HepG2 (cell line): Measurements from ENCODE around the gene DCST2. TPM values are rescaled to one million over a fixed set of nuclear protein-coding genes. Genes with fewer than 3 reads are reported as not detected.

Experiments used
- ERF ChIP-seq: IDR thresholded peaks from 2 replicates; pipeline ENCODE4 v1.6.1; 2018; ENCODE audit warnings: missing biosample characterization, missing genetic modification reagents
- ESRRA ChIP-seq: sonication (generic); formaldehyde crosslinking; IDR thresholded peaks from 2 replicates; pipeline ENCODE4 v1.5.1; 2020; ENCODE audit warnings: mild to moderate bottlenecking, low read depth, missing genetic modification reagents
- KDM5A ChIP-seq: fragments of 200-600 bp; sonication (generic); IDR thresholded peaks from 2 replicates; pipeline ENCODE4 v1.7.0; 2018; ENCODE audit warnings: antibody characterized with exemption, mild to moderate bottlenecking, low read length, borderline replicate concordance
- MEIS1 ChIP-seq: sonication (generic); formaldehyde crosslinking; IDR thresholded peaks from 2 replicates; pipeline ENCODE4 v1.9.0; 2021; ENCODE audit warnings: mild to moderate bottlenecking, missing genetic modification reagents, moderate library complexity, borderline replicate concordance
- NR2F2 ChIP-seq: IDR thresholded peaks from 2 replicates; pipeline ENCODE4 v1.6.1; 2012; ENCODE audit warnings: low read depth, inconsistent platforms, borderline replicate concordance
- RBAK ChIP-seq: sonication (generic); formaldehyde crosslinking; IDR thresholded peaks from 2 replicates; pipeline ENCODE4 v1.5.1; 2020; ENCODE audit warnings: mild to moderate bottlenecking, missing genetic modification reagents
- RNF2 ChIP-seq: fragments of 450-650 bp; conservative IDR thresholded peaks from 2 replicates; pipeline ENCODE4 v1.6.1; 2016; ENCODE audit warnings: low read depth
- SMAD1 ChIP-seq: sonication (generic); formaldehyde crosslinking; IDR thresholded peaks from 2 replicates; pipeline ENCODE4 v1.4.0; 2020; ENCODE audit warnings: missing genetic modification reagents, low read depth, mild to moderate bottlenecking, borderline replicate concordance
- SMYD3 ChIP-seq: sonication (generic); formaldehyde crosslinking; IDR thresholded peaks from 2 replicates; pipeline ENCODE4 v1.8.1; 2023; ENCODE audit warnings: mild to moderate bottlenecking, missing genetic modification reagents
- SNAI1 ChIP-seq: sonication (generic); formaldehyde crosslinking; IDR thresholded peaks from 2 replicates; pipeline ENCODE4 v1.5.0; 2020; ENCODE audit warnings: mild to moderate bottlenecking, missing genetic modification reagents, borderline replicate concordance
- WIZ ChIP-seq: sonication (generic); formaldehyde crosslinking; IDR thresholded peaks from 2 replicates; pipeline ENCODE4 v1.5.1; 2020; ENCODE audit warnings: mild to moderate bottlenecking, missing genetic modification reagents
- ZNF12 ChIP-seq: sonication (generic); formaldehyde crosslinking; IDR thresholded peaks from 2 replicates; pipeline ENCODE4 v1.5.0; 2020; ENCODE audit warnings: missing genetic modification reagents
- ZNF281 ChIP-seq: sonication (generic); formaldehyde crosslinking; IDR thresholded peaks from 2 replicates; pipeline ENCODE4 v1.4.0; 2020; ENCODE audit warnings: missing genetic modification reagents, borderline replicate concordance
- ZNF562 ChIP-seq: sonication (generic); formaldehyde crosslinking; IDR thresholded peaks from 2 replicates; pipeline ENCODE4 v1.8.0; 2022; ENCODE audit warnings: missing genetic modification reagents, borderline replicate concordance
- ZNF614 ChIP-seq: IDR thresholded peaks from 2 replicates; pipeline ENCODE4 v1.6.1; 2018; ENCODE audit warnings: missing biosample characterization, missing genetic modification reagents, inconsistent platforms, borderline replicate concordance
- ZNF878 ChIP-seq: sonication (generic); formaldehyde crosslinking; IDR thresholded peaks from 2 replicates; pipeline ENCODE4 v1.8.1; 2023; ENCODE audit warnings: mild to moderate bottlenecking, missing genetic modification reagents, moderate library complexity
- polyA plus RNA-seq, 8 experiments: library from polyadenylated mRNA; depleted of rRNA in 3 of 8; stranded (reverse) in 7 of 8; unstranded in 1 of 8; fragments of >200 nt; fragmentation: Illumina TruSeq in 4 of 8; extraction: Trizol in 4 of 8; gene quantifications; 2 replicates each; pipeline versions ENCODE4 v1.2.1 to v1.2.3, GENCODE V29; 2011 to 2016; ENCODE audit warnings: low read depth in 4 of 8, missing spikeins in 1 of 8, mixed read lengths in 1 of 8; ENCODE audit not compliant: insufficient read depth in 1 of 8
- total RNA-seq, 5 experiments: library from RNA; depleted of rRNA; stranded (reverse); fragments of >200 nt; fragmentation: Illumina TruSeq; extraction: Trizol; gene quantifications; 2 replicates each; pipeline ENCODE4 v1.2.3, GENCODE V29; 2016; ENCODE audit warnings: low read depth in 1 of 5
- TF ChIP-seq, protein P1 (sequence below): sonication (generic); formaldehyde crosslinking; IDR thresholded peaks from 2 replicates; pipeline ENCODE4 v1.4.0; 2020; ENCODE audit warnings: missing genetic modification reagents
- TF ChIP-seq, protein P2 (sequence below): IDR thresholded peaks from 2 replicates; pipeline ENCODE4 v1.6.1; 2016; ENCODE audit warnings: low read depth, control low read depth
- TF ChIP-seq, protein P3 (sequence below): sonication (generic); formaldehyde crosslinking; IDR thresholded peaks from 2 replicates; pipeline ENCODE4 v1.9.0; 2022; ENCODE audit warnings: low read depth, missing genetic modification reagents

Gene DCST2
- total and polyA plus RNA-seq, 2 of the 13 experiments (the other 11 are each of a cell fraction or from before 2014, with no cell fraction given): 0.74 TPM; not detected in 1

DNA sequence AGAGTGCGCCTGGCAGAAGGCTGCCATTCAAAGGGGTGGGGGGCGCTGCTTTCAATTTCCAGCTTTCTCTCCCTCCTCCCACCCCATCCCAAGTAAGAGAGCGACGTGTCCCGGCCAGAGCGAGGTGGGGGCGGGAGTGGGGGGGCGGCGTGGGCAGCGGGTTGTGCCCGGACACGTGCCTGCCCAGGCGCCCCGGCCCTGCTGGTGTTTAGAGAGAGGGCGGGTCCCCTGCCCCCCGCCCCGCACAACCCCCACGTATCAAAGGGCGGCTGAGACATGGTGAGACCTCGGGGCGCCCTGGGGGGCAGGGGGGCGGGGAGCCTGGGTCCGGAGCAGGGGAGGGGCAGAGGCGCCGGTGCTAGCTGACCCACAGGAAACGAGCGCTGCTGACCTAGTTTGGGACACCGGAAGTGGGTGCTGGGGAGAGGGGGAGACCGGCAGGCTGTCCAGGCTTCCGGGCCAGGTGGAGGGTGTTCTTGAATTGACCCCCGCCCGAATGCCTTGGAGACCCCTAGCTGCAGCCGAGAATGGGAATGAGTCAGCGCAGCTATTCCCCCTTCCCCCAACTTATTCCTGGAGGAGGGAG is 29.7 kb downstream of the DCST2 start (continued):
- TF ChIP-seq, protein P1, sequence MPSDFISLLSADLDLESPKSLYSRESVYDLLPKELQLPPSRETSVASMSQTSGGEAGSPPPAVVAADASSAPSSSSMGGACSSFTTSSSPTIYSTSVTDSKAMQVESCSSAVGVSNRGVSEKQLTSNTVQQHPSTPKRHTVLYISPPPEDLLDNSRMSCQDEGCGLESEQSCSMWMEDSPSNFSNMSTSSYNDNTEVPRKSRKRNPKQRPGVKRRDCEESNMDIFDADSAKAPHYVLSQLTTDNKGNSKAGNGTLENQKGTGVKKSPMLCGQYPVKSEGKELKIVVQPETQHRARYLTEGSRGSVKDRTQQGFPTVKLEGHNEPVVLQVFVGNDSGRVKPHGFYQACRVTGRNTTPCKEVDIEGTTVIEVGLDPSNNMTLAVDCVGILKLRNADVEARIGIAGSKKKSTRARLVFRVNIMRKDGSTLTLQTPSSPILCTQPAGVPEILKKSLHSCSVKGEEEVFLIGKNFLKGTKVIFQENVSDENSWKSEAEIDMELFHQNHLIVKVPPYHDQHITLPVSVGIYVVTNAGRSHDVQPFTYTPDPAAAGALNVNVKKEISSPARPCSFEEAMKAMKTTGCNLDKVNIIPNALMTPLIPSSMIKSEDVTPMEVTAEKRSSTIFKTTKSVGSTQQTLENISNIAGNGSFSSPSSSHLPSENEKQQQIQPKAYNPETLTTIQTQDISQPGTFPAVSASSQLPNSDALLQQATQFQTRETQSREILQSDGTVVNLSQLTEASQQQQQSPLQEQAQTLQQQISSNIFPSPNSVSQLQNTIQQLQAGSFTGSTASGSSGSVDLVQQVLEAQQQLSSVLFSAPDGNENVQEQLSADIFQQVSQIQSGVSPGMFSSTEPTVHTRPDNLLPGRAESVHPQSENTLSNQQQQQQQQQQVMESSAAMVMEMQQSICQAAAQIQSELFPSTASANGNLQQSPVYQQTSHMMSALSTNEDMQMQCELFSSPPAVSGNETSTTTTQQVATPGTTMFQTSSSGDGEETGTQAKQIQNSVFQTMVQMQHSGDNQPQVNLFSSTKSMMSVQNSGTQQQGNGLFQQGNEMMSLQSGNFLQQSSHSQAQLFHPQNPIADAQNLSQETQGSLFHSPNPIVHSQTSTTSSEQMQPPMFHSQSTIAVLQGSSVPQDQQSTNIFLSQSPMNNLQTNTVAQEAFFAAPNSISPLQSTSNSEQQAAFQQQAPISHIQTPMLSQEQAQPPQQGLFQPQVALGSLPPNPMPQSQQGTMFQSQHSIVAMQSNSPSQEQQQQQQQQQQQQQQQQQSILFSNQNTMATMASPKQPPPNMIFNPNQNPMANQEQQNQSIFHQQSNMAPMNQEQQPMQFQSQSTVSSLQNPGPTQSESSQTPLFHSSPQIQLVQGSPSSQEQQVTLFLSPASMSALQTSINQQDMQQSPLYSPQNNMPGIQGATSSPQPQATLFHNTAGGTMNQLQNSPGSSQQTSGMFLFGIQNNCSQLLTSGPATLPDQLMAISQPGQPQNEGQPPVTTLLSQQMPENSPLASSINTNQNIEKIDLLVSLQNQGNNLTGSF (CRISPR knock-in tag): no peak
- TF ChIP-seq ESRRA (CRISPR knock-in tag) (peak; percentile 49; the same call in 1 of the 2 replicates), SMAD1 (CRISPR knock-in tag) (no peak), RBAK (no peak), ERF (0 out of 2 replicates have a peak, but pooled peaks have one; percentile 12), ZNF281 (CRISPR knock-in tag) (peak; percentile 65; the same call in 1 of the 2 replicates), ZNF562 (no peak), NR2F2 (no peak; the same call in 1 of the 2 replicates), KDM5A (no peak), MEIS1 (CRISPR knock-in tag) (no peak), SMYD3 (CRISPR knock-in tag) (0 out of 2 replicates have a peak, but pooled peaks have one; percentile 13), WIZ (CRISPR knock-in tag) (no peak), RNF2 (no peak), ZNF878 (0 out of 2 replicates have a peak, but pooled peaks have one; percentile 6), SNAI1 (CRISPR knock-in tag) (no peak), ZNF614 (CRISPR knock-in tag) (no peak), ZNF12 (no peak)
- TF ChIP-seq, protein P2, sequence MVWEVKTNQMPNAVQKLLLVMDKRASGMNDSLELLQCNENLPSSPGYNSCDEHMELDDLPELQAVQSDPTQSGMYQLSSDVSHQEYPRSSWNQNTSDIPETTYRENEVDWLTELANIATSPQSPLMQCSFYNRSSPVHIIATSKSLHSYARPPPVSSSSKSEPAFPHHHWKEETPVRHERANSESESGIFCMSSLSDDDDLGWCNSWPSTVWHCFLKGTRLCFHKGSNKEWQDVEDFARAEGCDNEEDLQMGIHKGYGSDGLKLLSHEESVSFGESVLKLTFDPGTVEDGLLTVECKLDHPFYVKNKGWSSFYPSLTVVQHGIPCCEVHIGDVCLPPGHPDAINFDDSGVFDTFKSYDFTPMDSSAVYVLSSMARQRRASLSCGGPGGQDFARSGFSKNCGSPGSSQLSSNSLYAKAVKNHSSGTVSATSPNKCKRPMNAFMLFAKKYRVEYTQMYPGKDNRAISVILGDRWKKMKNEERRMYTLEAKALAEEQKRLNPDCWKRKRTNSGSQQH: no peak
- TF ChIP-seq, protein P3, sequence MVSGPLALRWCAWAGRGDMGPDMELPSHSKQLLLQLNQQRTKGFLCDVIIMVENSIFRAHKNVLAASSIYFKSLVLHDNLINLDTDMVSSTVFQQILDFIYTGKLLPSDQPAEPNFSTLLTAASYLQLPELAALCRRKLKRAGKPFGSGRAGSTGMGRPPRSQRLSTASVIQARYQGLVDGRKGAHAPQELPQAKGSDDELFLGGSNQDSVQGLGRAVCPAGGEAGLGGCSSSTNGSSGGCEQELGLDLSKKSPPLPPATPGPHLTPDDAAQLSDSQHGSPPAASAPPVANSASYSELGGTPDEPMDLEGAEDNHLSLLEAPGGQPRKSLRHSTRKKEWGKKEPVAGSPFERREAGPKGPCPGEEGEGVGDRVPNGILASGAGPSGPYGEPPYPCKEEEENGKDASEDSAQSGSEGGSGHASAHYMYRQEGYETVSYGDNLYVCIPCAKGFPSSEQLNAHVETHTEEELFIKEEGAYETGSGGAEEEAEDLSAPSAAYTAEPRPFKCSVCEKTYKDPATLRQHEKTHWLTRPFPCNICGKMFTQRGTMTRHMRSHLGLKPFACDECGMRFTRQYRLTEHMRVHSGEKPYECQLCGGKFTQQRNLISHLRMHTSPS (CRISPR knock-in tag): no peak
